Natural killer cell (primary cell): ENCODE data around the gene SLC12A4. TPM values are rescaled to one million over a fixed set of nuclear protein-coding genes. Genes with fewer than 3 reads are reported as not detected.

Experiments used
- ATAC-seq, 3 donors: fragments of 150-1000 bp in 2 of 3; fragments of 200-7000 bp in 1 of 3; cut with Tn5 transposase; 1 replicate in 1 of 3; 2 replicates in 2 of 3; pipeline ENCODE4 v1.10.0; 2021; ENCODE audit warnings: mild to moderate bottlenecking in 2 of 3, moderate library complexity in 2 of 3
- DNase-seq, 2 donors: peaks; one replicate each; pipeline versions ENCODE4 v3.0.0 to v3.0.0-alpha.2; 2013 to 2021; ENCODE audit warnings: mixed read lengths in 1 of 2
- H3K27ac ChIP-seq: one replicate; pipeline ENCODE4 v1.5.1; 2013; ENCODE audit warnings: mild to moderate bottlenecking, low read length
- H3K27me3 ChIP-seq: one replicate; pipeline ENCODE4 v1.6.1; 2013; ENCODE audit warnings: low read length; ENCODE audit not compliant: control insufficient read depth, insufficient read depth
- H3K36me3 ChIP-seq: one replicate; pipeline ENCODE4 v1.6.1; 2013; ENCODE audit warnings: low read length; ENCODE audit not compliant: control insufficient read depth, insufficient read depth
- H3K4me1 ChIP-seq: one replicate; pipeline ENCODE4 v1.6.1; 2013; ENCODE audit warnings: low read length; ENCODE audit not compliant: control insufficient read depth, insufficient read depth
- H3K4me3 ChIP-seq: one replicate; pipeline ENCODE4 v1.5.1; 2013; ENCODE audit warnings: low read length
- H3K9me3 ChIP-seq: one replicate; pipeline ENCODE4 v1.6.1; 2013; ENCODE audit warnings: low read length; ENCODE audit not compliant: control insufficient read depth, insufficient read depth
- H3K27ac Mint-ChIP-seq, 2 donors: one replicate each; pipeline ENCODE4 v1.8.0; 2022; ENCODE audit warnings: mild to moderate bottlenecking in 2 of 2, mixed read lengths in 2 of 2, moderate library complexity in 1 of 2
- H3K27me3 Mint-ChIP-seq, 2 donors: one replicate each; pipeline ENCODE4 v1.8.0; 2022; ENCODE audit warnings: low read depth in 2 of 2, mixed read lengths in 2 of 2
- H3K36me3 Mint-ChIP-seq: one replicate; pipeline ENCODE4 v1.8.0; 2022; ENCODE audit warnings: mixed read lengths
- H3K4me1 Mint-ChIP-seq, 2 donors: one replicate each; pipeline ENCODE4 v1.8.0; 2022; ENCODE audit warnings: mixed read lengths in 2 of 2
- H3K4me3 Mint-ChIP-seq: one replicate; pipeline ENCODE4 v1.8.0; 2022; ENCODE audit warnings: mild to moderate bottlenecking, moderate library complexity, mixed read lengths
- H3K9me3 Mint-ChIP-seq, 2 donors: one replicate each; pipeline ENCODE4 v1.8.0; 2022; ENCODE audit warnings: mixed read lengths in 2 of 2
- WGBS: methylation state at CpG from one replicate; pipeline ENCODE4 v1.1.7; 2013; ENCODE audit warnings: missing lambda C conversion rate; ENCODE audit not compliant: insufficient coverage; 5-methylcytosine and 5-hydroxymethylcytosine counted together
- intact Hi-C: fragments of 100-400 bp; cut with micrococcal nuclease; formaldehyde crosslinking; loops from one replicate; pipeline ENCODE4 v1.14.2; 2022
- total RNA-seq, 4 donors: library from RNA; stranded (reverse); fragments of 120-200 nt in 1 of 4; gene quantifications; one replicate each; pipeline versions ENCODE4 v1.2.3 to v1.2.4, GENCODE V29; 2013 to 2022
- TF ChIP-seq, protein P1 (sequence below): fragments of 200-600 bp; IDR thresholded peaks from one replicate; pipeline ENCODE4 v1.8.0; 2022; ENCODE audit warnings: antibody characterized with exemption

Gene SLC12A4
- total RNA-seq, 3 donors from 2014 or later (not counting 1 experiment from before 2014, with no cell fraction given), result 30.0 to 47.0 (median 30.5) TPM

GRCh38 chr16:67936124-67936879, 32.1 kb downstream of the SLC12A4 start, which contains the start of gene PSMB10:
PSMB10 (minus strand) TSS chr16:67936850; CDS start chr16:67936749, 101 bp downstream.
- Mint-ChIP-seq H3K4me3 (peak within 1 kb of the TSS; percentile 98), H3K9me3 (no peaks in the 10 kb centered on the region), H3K27me3 (no peaks in the 10 kb centered on the region), H3K4me1 (peaks cover 37 to 47% of the 10 kb centered on the region in 2 donors), H3K36me3 (no peaks in the 10 kb centered on the region), H3K27ac (peak within 1 kb of the TSS; percentile 98)
- ATAC-seq (peak in 2 of 3 donors; percentile 4 to 63), DNase-seq (peak; percentile 64 to 68)
- Histone ChIP-seq H3K36me3 (peaks cover 35% of the 10 kb centered on the region), H3K27me3 (no peaks in the 10 kb centered on the region), H3K4me1 (peaks cover 49% of the 10 kb centered on the region), H3K4me3 (peak within 1 kb of the TSS; percentile 100), H3K27ac (peak within 1 kb of the TSS; percentile 73), H3K9me3 (no peaks in the 10 kb centered on the region)
- under 1% methylated on average over 54 of the region's 54 CpGs for WGBS
- intact Hi-C loops, result loop anchor here (2.0 to 5.0 kb wide), 4 partner anchors 44 to 454 kb away; partner anchors contain the start of genes AGRP, ATP6V0D1, PSKH1 and RANBP10
- TF ChIP-seq, protein P1, sequence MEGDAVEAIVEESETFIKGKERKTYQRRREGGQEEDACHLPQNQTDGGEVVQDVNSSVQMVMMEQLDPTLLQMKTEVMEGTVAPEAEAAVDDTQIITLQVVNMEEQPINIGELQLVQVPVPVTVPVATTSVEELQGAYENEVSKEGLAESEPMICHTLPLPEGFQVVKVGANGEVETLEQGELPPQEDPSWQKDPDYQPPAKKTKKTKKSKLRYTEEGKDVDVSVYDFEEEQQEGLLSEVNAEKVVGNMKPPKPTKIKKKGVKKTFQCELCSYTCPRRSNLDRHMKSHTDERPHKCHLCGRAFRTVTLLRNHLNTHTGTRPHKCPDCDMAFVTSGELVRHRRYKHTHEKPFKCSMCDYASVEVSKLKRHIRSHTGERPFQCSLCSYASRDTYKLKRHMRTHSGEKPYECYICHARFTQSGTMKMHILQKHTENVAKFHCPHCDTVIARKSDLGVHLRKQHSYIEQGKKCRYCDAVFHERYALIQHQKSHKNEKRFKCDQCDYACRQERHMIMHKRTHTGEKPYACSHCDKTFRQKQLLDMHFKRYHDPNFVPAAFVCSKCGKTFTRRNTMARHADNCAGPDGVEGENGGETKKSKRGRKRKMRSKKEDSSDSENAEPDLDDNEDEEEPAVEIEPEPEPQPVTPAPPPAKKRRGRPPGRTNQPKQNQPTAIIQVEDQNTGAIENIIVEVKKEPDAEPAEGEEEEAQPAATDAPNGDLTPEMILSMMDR, result no peak

- H3K27me3 ChIP-seq, result no peaks in the 10 kb centered on the region
- peak overlapping the region; percentile 73 for H3K27ac ChIP-seq
- Mint-ChIP-seq H3K4me3 (peak overlapping the region; percentile 98), H3K27ac (peak overlapping the region; percentile 98), H3K4me1 (peaks cover 37 to 45% of the 10 kb centered on the region in 2 donors), H3K36me3 (no peaks in the 10 kb centered on the region), H3K27me3 (no peaks in the 10 kb centered on the region), H3K9me3 (no peaks in the 10 kb centered on the region)
- no peaks in the 10 kb centered on the region for H3K9me3 ChIP-seq
- H3K36me3 ChIP-seq, result peaks cover 41% of the 10 kb centered on the region
- peak; percentile 84 to 98 for DNase-seq
- 11% methylated on average over 55 of the region's 55 CpGs for whole genome bisulfite sequencing
- intact Hi-C loops, result loop anchor here (2.0 to 5.0 kb wide), 5 partner anchors 33 to 453 kb away; partner anchors contain the start of genes AGRP, ATP6V0D1, PSKH1 and RANBP10
- H3K4me3 ChIP-seq, result peak overlapping the region; percentile 100
- H3K4me1 ChIP-seq, result peaks cover 47% of the 10 kb centered on the region
- ATAC-seq, result peak; percentile 90 to 97 (median 93)
- TF ChIP-seq, protein P1, result no peak
These were observed 32.9 kb downstream of the SLC12A4 start for GRCh38 chr16:67935402-67936123.

- TF ChIP-seq, protein P1, result no peak
- Mint-ChIP-seq H3K27me3 (no peaks in the 10 kb centered on the region), H3K27ac (peak overlapping the region; percentile 98), H3K4me3 (peak overlapping the region; percentile 98), H3K4me1 (peaks cover 32 to 40% of the 10 kb centered on the region in 2 donors), H3K36me3 (no peaks in the 10 kb centered on the region), H3K9me3 (no peaks in the 10 kb centered on the region)
- Histone ChIP-seq H3K4me1 (peaks cover 41% of the 10 kb centered on the region), H3K9me3 (no peaks in the 10 kb centered on the region), H3K27me3 (no peaks in the 10 kb centered on the region), H3K36me3 (peaks cover 46% of the 10 kb centered on the region), H3K27ac (peak overlapping the region; percentile 73), H3K4me3 (peak overlapping the region; percentile 100)
- intact Hi-C loops, result loop anchor here (2.0 to 5.0 kb wide), 4 partner anchors 34 to 453 kb away; partner anchors contain the start of genes AGRP, ATP6V0D1, RANBP10 and SLC12A4
- no peak for ATAC-seq
- no peak for DNase-seq
- WGBS, result 87% methylated on average over 13 of the region's 13 CpGs
These were observed 33.4 kb downstream of the SLC12A4 start for GRCh38 chr16:67935101-67935401.
